SH-SY5Y (cell line): ENCODE measurements around the gene TMEM178A.

Experiments used
- GATA2 ChIP-seq: IDR thresholded peaks from 2 replicates; pipeline ENCODE4 v1.6.1; 2011; ENCODE audit warnings: mild to moderate bottlenecking, low read depth, low read length
- GATA3 ChIP-seq: IDR thresholded peaks from 2 replicates; pipeline ENCODE4 v1.6.1; 2011; ENCODE audit warnings: low read depth, mild to moderate bottlenecking, low read length, moderate library complexity

DNA sequence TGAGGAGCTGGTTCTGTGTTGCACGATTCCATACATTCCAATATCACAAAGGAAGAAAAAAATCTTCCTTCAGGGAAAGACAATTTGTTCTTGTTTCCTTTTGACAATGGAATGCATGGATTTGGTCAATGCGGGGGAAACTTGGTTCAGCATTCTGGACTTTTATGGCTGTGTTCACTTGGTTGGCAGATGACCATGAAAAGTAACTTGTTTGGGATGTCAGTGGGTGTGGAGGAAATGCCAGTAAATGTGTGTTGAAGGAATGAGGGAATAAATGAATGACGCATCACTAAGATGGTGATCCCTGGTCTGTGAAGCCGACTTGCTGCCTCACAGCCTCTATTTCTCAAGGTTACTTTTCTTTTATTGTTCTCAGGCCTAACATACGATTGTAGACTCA is 59.7 kb downstream of the TMEM178A start:
- TF ChIP-seq GATA3 (no peak), GATA2 (no peak)
